A549 (cell line): ENCODE measurements around the gene CYSRT1. TPM values are rescaled to one million over a fixed set of nuclear protein-coding genes. Genes with fewer than 3 reads are reported as not detected.

Experiments used
- BCL3 ChIP-seq: fragments of >200 bp; sonication (Bioruptor Twin); formaldehyde crosslinking; IDR thresholded peaks from 3 replicates; pipeline ENCODE4 v1.6.1; 2016
- BHLHE40 ChIP-seq: IDR thresholded peaks from 2 replicates; pipeline ENCODE4 v1.6.1; 2012; ENCODE audit warnings: low read depth, low read length, inconsistent platforms
- CBX2 ChIP-seq: fragments of 200-600 bp; sonication (generic); IDR thresholded peaks from 2 replicates; pipeline ENCODE4 v1.6.1; 2016; ENCODE audit warnings: low read depth, mild to moderate bottlenecking, borderline replicate concordance
- CHD4 ChIP-seq: fragments of 200-600 bp; sonication (generic); IDR thresholded peaks from 2 replicates; pipeline ENCODE4 v1.6.1; 2016; ENCODE audit warnings: antibody characterized with exemption, mild to moderate bottlenecking, borderline replicate concordance
- EHMT2 ChIP-seq: fragments of 200-600 bp; sonication (generic); IDR thresholded peaks from 2 replicates; pipeline ENCODE4 v1.6.1; 2016; ENCODE audit warnings: antibody characterized with exemption, low read depth, mild to moderate bottlenecking, moderate library complexity
- ELK1 ChIP-seq: fragments of 150-350 bp; IDR thresholded peaks from 2 replicates; pipeline ENCODE4 v1.6.1; 2014; ENCODE audit warnings: low read depth, mild to moderate bottlenecking, low read length
- ESRRA ChIP-seq: fragments of 150-350 bp; IDR thresholded peaks from 2 replicates; pipeline ENCODE4 v1.6.1; 2014; ENCODE audit warnings: mild to moderate bottlenecking, low read length, borderline replicate concordance
- FOSB ChIP-seq: fragments of 250-450 bp; sonication (Bioruptor Pico); IDR thresholded peaks from 2 replicates; pipeline ENCODE4 v1.5.0; 2020; ENCODE audit warnings: mild to moderate bottlenecking, moderate library complexity
- HEYL ChIP-seq: fragments of 250-450 bp; sonication (Bioruptor Pico); IDR thresholded peaks from 2 replicates; pipeline ENCODE4 v1.8.0; 2021; ENCODE audit warnings: mild to moderate bottlenecking, moderate library complexity
- HOXA7 ChIP-seq: fragments of 250-450 bp; sonication (Bioruptor Pico); IDR thresholded peaks from 2 replicates; pipeline ENCODE4 v1.5.0; 2020; ENCODE audit warnings: mild to moderate bottlenecking, moderate library complexity
- HOXB13 ChIP-seq: fragments of 250-450 bp; sonication (Bioruptor Pico); IDR thresholded peaks from 2 replicates; pipeline ENCODE4 v1.5.0; 2020; ENCODE audit warnings: low read depth, mild to moderate bottlenecking, moderate library complexity
- HOXB5 ChIP-seq: fragments of 250-450 bp; sonication (Bioruptor Pico); IDR thresholded peaks from 2 replicates; pipeline ENCODE4 v1.5.0; 2020; ENCODE audit warnings: mild to moderate bottlenecking, moderate library complexity
- JUN ChIP-seq, 2 experiments: fragments of >200 bp; sonication (Bioruptor Twin); formaldehyde crosslinking; IDR thresholded peaks; 2 replicates in 1 of 2; 3 replicates in 1 of 2; pipeline ENCODE4 v1.6.1; 2016 to 2017
- JUNB ChIP-seq: fragments of >200 bp; sonication (Bioruptor Twin); formaldehyde crosslinking; IDR thresholded peaks from 2 replicates; pipeline ENCODE4 v1.6.1; 2016
- KDM1A ChIP-seq: fragments of 200-600 bp; sonication (generic); IDR thresholded peaks from 2 replicates; pipeline ENCODE4 v1.6.1; 2016; ENCODE audit warnings: low read depth, mild to moderate bottlenecking
- KDM5A ChIP-seq: fragments of 200-600 bp; sonication (generic); IDR thresholded peaks from 2 replicates; pipeline ENCODE4 v1.6.1; 2016; ENCODE audit warnings: antibody characterized with exemption, mild to moderate bottlenecking
- MAFK ChIP-seq: fragments of 450-650 bp; IDR thresholded peaks from 2 replicates; pipeline ENCODE4 v1.6.1; 2014; ENCODE audit not compliant: partially characterized antibody
- NFE2L2 ChIP-seq: fragments of 150-350 bp; conservative IDR thresholded peaks from 2 replicates; pipeline ENCODE4 v1.6.1; 2014; ENCODE audit warnings: low read length
- NPAS2 ChIP-seq: fragments of 250-450 bp; sonication (Bioruptor Pico); IDR thresholded peaks from 2 replicates; pipeline ENCODE4 v1.8.0; 2022; ENCODE audit warnings: mild to moderate bottlenecking, moderate library complexity, borderline replicate concordance
- PHF8 ChIP-seq: fragments of 200-600 bp; sonication (generic); IDR thresholded peaks from 2 replicates; pipeline ENCODE4 v1.6.1; 2016; ENCODE audit warnings: low read depth, mild to moderate bottlenecking, antibody characterized with exemption, moderate library complexity, borderline replicate concordance
- POLR2A ChIP-seq: IDR thresholded peaks from 2 replicates; pipeline ENCODE4 v1.6.1; 2012; ENCODE audit warnings: mild to moderate bottlenecking, low read length
- RAD21 ChIP-seq, 2 experiments: fragments of >200 bp in 1 of 2; sonication (Bioruptor Twin) in 1 of 2; formaldehyde crosslinking in 1 of 2; IDR thresholded peaks in 1 of 2; conservative IDR thresholded peaks in 1 of 2; 2 replicates in 1 of 2; 3 replicates in 1 of 2; pipeline ENCODE4 v1.6.1; 2012 to 2018; ENCODE audit warnings: inconsistent platforms in 1 of 2
- REST ChIP-seq: fragments of 200-600 bp; sonication (generic); IDR thresholded peaks from 2 replicates; pipeline ENCODE4 v1.6.1; 2016; ENCODE audit warnings: antibody characterized with exemption, mild to moderate bottlenecking, moderate library complexity
- RFX5 ChIP-seq: fragments of 450-650 bp; IDR thresholded peaks from 2 replicates; pipeline ENCODE4 v1.7.1; 2014; ENCODE audit warnings: antibody characterized with exemption, mild to moderate bottlenecking, moderate library complexity
- RNF2 ChIP-seq: fragments of 200-600 bp; sonication (generic); IDR thresholded peaks from 2 replicates; pipeline ENCODE4 v1.6.1; 2016; ENCODE audit warnings: low read depth, mild to moderate bottlenecking, antibody characterized with exemption, moderate library complexity, borderline replicate concordance
- SMC3 ChIP-seq: fragments of >200 bp; sonication (Bioruptor Twin); formaldehyde crosslinking; IDR thresholded peaks from 3 replicates; pipeline ENCODE4 v1.6.1; 2018; ENCODE audit warnings: inconsistent platforms
- SREBF2 ChIP-seq: fragments of 450-650 bp; IDR thresholded peaks from 2 replicates; pipeline ENCODE4 v1.6.1; 2014; ENCODE audit warnings: mild to moderate bottlenecking, moderate library complexity
- ZC3H11A ChIP-seq: fragments of 450-650 bp; IDR thresholded peaks from 2 replicates; pipeline ENCODE4 v1.6.1; 2014; ENCODE audit warnings: antibody characterized with exemption, mild to moderate bottlenecking
- polyA plus RNA-seq, 4 experiments: library from polyadenylated mRNA; depleted of rRNA in 3 of 4; stranded (reverse); fragments of >200 nt; fragmentation: RNase III in 1 of 4; extraction: RNeasy Plus Mini Kit Qiagen cat#74134 plus additional on column Dnase treatment in 1 of 4; gene quantifications; 2 replicates in 3 of 4; 3 replicates in 1 of 4; pipeline ENCODE4 v1.2.3, GENCODE V29; 2011 to 2017
- TF ChIP-seq, protein P1 (sequence below): IDR thresholded peaks from 2 replicates; pipeline ENCODE4 v1.6.1; 2012
- TF ChIP-seq, protein P2 (sequence below): fragments of >200 bp; sonication (Bioruptor Twin); formaldehyde crosslinking; IDR thresholded peaks from 3 replicates; pipeline ENCODE4 v1.5.1; 2016
- TF ChIP-seq, protein P3 (sequence below): IDR thresholded peaks from 2 replicates; pipeline ENCODE4 v1.6.1; 2012
- TF ChIP-seq, protein P4 (sequence below): fragments of 250-450 bp; sonication (Bioruptor Pico); IDR thresholded peaks from 2 replicates; pipeline ENCODE4 v1.5.0; 2020; ENCODE audit warnings: low read depth, mild to moderate bottlenecking, moderate library complexity
- TF ChIP-seq, protein P5 (sequence below): fragments of >200 bp; sonication (Bioruptor Twin); formaldehyde crosslinking; IDR thresholded peaks from 2 replicates; pipeline ENCODE4 v1.6.1; 2016

CYSRT1 gene
- polyA plus RNA-seq, 2 of the 4 experiments (the other 2 are of a cell fraction), result 0.30 to 0.81 TPM

DNA sequence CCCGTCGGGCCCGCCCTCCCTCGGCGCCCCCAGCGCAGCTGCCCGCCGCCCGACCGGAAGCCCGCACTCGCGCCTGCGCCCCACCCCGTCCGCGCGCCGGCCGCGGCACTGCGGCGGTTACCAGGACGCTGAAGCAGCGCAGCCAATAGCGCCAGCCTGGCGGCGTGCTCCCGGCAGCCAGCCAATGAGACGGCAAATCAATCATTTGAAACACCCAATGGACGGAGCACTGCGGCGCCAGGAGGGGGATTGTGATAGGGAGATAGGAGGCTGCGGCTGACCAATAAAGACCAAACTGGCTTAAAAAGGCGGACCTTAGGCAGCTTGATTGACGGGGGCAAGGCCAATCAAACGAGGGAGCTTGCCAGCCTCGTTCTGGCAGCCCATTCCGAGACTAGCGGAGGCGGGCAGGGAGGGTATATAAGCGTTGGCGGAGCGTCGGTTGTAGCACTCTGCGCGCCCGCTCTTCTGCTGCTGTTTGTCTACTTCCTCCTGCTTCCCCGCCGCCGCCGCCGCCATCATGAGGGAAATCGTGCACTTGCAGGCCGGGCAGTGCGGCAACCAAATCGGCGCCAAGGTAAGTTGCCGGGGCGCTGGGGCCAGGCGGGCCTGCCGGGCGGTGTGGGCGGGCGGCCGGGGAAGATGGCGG lies 16.0 kb downstream of the CYSRT1 start, which contains the start of gene TUBB4B (continued):
- peak; percentile 52; the same call in 1 of the 2 replicates for TF ChIP-seq PHF8
- no peak for TF ChIP-seq FOSB (CRISPR knock-in tag)
- TF ChIP-seq JUNB, result no peak
- TF ChIP-seq BCL3, result peak; percentile 99
- peak; percentile 78 for TF ChIP-seq RFX5
- TF ChIP-seq, protein P1, sequence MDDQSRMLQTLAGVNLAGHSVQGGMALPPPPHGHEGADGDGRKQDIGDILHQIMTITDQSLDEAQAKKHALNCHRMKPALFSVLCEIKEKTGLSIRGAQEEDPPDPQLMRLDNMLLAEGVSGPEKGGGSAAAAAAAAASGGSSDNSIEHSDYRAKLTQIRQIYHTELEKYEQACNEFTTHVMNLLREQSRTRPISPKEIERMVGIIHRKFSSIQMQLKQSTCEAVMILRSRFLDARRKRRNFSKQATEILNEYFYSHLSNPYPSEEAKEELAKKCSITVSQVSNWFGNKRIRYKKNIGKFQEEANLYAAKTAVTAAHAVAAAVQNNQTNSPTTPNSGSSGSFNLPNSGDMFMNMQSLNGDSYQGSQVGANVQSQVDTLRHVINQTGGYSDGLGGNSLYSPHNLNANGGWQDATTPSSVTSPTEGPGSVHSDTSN, result peak; percentile 100
- no peak for TF ChIP-seq HOXB13 (CRISPR knock-in tag)
- no peak for TF ChIP-seq MAFK
- TF ChIP-seq SREBF2, result no peak
- TF ChIP-seq, protein P2, sequence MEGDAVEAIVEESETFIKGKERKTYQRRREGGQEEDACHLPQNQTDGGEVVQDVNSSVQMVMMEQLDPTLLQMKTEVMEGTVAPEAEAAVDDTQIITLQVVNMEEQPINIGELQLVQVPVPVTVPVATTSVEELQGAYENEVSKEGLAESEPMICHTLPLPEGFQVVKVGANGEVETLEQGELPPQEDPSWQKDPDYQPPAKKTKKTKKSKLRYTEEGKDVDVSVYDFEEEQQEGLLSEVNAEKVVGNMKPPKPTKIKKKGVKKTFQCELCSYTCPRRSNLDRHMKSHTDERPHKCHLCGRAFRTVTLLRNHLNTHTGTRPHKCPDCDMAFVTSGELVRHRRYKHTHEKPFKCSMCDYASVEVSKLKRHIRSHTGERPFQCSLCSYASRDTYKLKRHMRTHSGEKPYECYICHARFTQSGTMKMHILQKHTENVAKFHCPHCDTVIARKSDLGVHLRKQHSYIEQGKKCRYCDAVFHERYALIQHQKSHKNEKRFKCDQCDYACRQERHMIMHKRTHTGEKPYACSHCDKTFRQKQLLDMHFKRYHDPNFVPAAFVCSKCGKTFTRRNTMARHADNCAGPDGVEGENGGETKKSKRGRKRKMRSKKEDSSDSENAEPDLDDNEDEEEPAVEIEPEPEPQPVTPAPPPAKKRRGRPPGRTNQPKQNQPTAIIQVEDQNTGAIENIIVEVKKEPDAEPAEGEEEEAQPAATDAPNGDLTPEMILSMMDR, result no peak
- no peak for TF ChIP-seq CBX2
- no peak for TF ChIP-seq ESRRA
- TF ChIP-seq NPAS2 (CRISPR knock-in tag), result no peak
- peak; percentile 55; the same call in 1 of the 2 replicates for TF ChIP-seq REST
- TF ChIP-seq KDM5A, result no peak
- TF ChIP-seq EHMT2, result no peak
- TF ChIP-seq ZC3H11A, result no peak
- TF ChIP-seq, protein P3, sequence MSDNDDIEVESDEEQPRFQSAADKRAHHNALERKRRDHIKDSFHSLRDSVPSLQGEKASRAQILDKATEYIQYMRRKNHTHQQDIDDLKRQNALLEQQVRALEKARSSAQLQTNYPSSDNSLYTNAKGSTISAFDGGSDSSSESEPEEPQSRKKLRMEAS, result peak; percentile 17; the same call in 1 of the 2 replicates
- no peak for TF ChIP-seq HEYL (CRISPR knock-in tag)
- TF ChIP-seq NFE2L2, result no peak
- TF ChIP-seq, protein P4, sequence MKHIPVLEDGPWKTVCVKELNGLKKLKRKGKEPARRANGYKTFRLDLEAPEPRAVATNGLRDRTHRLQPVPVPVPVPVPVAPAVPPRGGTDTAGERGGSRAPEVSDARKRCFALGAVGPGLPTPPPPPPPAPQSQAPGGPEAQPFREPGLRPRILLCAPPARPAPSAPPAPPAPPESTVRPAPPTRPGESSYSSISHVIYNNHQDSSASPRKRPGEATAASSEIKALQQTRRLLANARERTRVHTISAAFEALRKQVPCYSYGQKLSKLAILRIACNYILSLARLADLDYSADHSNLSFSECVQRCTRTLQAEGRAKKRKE (CRISPR knock-in tag), result no peak
- TF ChIP-seq KDM1A, result no peak
- peak; percentile 100 for TF ChIP-seq POLR2A
- no peak for TF ChIP-seq HOXB5 (CRISPR knock-in tag)
- TF ChIP-seq SMC3, result no peak
- no peak for TF ChIP-seq RNF2
- no peak for TF ChIP-seq ELK1
- TF ChIP-seq JUN (IDR thresholded peaks at IDR 0.05), result peak; percentile 97 to 100
- no peak for TF ChIP-seq CHD4
- TF ChIP-seq, protein P5, sequence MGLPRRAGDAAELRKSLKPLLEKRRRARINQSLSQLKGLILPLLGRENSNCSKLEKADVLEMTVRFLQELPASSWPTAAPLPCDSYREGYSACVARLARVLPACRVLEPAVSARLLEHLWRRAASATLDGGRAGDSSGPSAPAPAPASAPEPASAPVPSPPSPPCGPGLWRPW, result no peak
- TF ChIP-seq RAD21 (conservative IDR thresholded peaks at IDR 0.05 in 1 of 2, IDR thresholded peaks at IDR 0.05 in 1 of 2), result no peak
- TF ChIP-seq BHLHE40, result no peak
- no peak for TF ChIP-seq HOXA7
